Hematopoietic multipotent progenitor cell treated with erythropoietin and hydrocortisone succinate and interleukin-3 and kit ligand, for 17 days (in vitro differentiated cells): Measurements from ENCODE around the gene FCRLB.
"Not testable (repeated sequence)": the region's sequence is repeated elsewhere in the genome, so short reads cannot be mapped to it uniquely, and the experiment has no call there.

Experiments used
- DNase-seq: peaks from one replicate; pipeline ENCODE4 v3.0.0-alpha.2; 2015; ENCODE audit warnings: low spot score

The FCRLB gene, protein sequence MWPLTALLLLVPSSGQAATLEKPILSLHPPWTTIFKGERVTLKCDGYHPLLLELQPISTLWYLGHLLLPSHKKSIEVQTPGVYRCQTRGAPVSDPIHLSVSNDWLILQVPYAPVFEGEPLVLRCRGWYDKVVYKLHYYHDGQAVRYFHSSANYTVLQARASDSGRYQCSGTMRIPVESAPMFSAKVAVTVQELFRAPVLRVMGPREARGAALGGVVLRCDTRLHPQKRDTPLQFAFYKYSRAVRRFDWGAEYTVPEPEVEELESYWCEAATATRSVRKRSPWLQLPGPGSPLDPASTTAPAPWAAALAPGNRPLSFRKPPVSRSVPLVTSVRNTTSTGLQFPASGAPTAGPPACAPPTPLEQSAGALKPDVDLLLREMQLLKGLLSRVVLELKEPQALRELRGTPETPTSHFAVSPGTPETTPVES

DNA sequence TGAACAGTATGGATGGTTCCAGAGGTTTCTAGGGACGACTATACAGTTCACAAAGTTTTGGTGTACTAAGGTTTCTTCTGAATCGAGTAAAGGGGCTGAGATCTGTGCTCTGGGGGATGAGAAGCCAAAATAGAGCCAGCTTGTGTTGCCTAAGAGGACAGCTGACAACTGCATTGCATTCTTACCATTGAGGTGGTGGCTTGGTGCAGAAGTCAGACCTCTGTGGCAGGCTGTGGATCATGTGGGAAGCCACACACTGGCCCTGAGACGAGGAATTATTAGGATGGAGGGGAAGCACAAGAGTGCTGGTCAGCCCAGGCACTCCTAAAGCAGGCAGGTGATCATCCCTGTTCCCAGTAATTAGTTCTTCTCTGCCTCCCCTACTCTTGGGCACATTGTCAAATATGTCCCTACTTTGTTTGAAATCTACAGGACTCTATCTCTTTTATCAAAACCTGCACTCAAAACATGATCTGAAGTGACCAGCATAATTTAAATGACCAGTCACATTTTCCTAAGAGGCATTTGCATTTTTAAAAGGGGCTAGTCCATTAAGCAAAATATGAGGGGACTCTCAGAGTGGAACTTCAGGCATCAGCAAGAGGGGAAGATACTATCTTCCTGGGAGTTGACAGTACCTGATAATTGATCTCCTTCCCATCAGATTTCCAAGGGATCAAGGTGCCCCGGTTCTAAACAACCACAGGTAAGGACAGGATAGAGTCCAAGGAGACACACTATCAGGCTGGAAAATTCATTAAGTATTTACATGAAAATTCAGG, at the start of gene FCRLB:
Gene FCRLB (plus strand): TSS at position 589 of the 782 bp plus-strand sequence. CDS start 1,129 bp downstream, outside the sequence.
- no peak for DNase-seq

DNA sequence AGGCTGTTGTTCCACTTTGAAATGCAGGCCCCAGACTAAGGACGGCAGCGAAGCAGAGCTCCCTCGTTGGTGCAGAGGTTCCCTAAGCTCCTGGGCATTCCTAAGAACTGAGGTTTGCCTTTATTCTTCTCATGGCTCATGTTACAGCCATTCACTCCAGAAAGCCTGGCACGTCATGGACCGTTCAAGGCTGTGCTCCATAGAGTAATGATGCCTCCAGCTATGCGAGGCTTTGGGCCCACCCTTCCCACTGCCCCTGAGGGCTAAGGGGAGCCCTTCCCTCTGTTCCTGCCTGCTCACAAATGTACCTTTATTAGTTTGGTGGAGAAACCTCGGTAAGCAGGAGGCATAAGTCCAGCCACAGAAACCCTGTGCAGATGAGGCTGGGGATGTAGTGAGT, 47.9 kb upstream of the FCRLB start:
- DNase-seq, result not testable (repeated sequence)

DNA sequence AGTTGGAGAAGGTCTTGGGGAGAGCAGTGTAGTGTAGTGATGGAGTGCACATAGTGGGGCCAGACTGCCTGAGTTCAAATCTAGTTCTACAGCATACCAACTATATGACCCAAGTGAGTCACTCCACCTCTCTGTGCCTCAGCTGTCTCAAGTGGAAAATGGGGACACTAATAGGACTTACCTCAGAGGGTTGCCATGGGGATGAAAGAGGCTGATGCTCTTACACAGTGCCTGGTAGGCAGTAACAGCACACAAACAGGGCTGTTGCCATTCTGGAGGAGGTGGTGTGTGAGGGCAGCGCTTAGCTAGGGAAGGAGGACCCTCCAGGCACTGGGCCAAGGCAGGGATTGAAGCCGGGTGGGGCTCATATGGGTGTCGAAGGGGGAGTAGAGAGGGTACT, 46.9 kb upstream of the FCRLB start:
- not testable (repeated sequence) for DNase-seq

DNA sequence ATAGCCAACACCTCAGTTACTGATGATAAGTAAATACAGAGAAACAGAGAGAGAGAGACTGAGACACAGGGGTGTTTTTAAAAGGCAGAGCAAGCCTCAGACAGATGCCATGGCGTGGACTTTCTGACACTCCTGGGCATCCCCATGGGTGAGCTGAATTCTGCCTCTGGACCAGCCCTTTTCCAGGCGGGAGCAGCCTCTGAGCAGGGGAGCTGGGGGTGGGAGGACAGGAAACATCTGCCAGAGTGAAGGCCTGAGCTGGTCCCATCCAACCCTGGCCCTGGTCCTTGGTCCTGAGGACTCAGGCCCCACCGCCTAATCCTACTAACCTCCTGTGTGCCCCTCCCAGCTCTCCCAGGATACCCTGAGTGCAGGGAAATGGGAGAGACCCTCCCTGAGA, 46.4 kb upstream of the FCRLB start:
- DNase-seq, result not testable (repeated sequence)

DNA sequence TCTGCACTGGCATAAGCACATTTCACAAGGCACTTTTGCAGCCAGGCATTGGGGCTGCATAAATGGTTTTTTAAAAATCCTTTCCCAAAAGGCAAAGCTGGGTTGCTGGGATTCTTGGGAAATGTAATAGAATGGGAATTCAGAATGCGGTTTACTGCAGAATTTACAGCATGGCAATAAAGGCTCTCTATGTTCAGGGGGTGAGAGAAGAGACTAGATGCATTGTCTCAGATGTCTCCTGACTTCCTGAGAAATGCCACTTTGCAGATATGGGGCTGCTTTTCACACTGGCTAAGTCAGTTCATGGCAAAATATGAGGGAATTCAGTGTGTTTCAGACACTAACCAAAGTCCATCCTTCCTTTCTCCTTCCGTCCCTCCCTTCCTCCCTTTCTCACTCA, 44.9 kb upstream of the FCRLB start:
- DNase-seq, result no peak

DNA sequence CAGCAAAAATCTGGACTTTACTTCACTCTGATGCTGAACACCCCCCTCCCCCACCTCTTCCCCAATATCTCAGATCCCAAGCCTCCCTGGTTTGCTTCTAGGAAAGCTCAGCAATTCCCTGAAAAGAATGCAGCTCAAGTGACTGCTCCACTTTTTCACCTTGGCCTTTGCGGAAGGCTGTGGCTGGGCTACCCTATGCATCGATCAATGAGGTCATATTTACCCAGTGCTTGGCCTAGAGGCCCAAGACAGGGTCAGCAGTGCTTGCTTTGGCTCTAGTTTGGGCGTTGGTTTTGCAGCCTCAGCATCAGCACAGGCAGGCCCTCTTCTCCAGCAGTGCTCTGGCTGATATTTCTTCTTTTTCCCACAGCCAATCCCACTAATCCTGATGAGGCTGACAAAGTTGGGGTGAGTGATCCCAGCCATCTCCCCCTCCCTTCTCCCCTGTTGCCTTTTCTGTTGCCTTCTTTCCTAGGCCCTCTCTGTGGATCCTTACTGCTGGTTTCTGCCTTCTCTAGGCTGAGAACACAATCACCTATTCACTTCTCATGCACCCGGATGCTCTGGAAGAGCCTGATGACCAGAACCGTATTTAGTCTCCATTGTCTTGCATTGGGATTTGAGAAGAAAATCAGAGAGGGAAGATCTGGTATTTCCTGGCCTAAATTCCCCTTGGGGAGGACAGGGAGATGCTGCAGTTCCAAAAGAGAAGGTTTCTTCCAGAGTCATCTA, 44.2 kb upstream of the FCRLB start:
- DNase-seq, result no peak

DNA sequence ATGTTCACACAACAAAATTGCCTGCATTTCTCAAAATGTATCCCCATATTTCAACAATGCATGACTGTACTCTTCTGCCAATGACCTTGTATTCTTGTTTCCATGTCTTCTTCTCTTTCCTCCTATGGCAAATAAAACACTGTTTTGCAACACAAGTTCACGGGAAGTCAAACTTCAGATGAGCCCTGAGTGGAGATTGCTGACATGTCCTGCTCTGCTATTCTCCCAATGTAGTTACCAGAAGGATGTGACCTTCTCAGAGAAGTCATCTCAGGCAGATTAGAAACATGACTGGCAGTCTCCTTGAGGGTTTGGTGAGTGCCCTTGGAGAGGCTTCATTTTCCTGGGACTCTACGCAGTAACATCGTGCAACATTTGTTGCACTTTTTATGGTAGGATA, 42.8 kb upstream of the FCRLB start:
- no peak for DNase-seq

DNA sequence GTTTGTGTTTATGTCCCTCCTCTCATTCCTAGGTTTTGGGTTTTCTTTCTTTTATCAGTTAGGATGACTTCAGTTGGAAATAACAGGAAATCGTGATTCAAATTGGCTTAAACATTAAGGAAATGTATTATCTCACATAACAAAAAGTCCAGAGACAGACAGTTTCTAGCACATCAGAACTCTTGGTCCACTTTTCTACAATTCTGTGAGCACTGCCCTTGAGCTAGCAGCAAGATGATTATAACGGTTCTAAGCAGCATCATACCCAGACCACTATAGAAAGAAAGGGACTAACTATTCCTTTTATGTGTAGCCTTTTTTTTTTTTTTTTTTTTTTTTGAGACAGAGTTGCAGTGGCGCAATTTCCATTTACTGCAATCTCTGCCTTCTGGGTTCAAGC, 39.5 kb upstream of the FCRLB start:
- no peak for DNase-seq

DNA sequence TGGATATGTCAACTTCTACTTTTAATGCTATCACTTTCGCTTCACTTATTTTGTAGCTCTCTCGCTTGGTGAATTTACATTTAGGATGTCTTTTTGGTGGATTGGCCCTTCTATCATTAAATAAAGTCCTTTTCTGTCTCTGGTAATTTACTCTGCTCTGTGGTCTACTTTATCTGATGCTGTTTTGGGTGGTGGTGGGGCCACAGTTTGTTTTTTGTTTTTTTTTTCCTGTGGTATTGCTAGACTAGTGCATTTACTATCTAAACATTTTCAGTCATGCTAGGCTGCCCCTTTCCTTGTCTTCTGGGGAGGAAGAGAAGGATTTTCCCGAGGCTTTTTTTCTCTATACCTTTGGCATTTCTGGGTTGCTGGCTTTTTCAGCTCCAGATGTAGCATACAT, 32.4 kb upstream of the FCRLB start:
- no peak for DNase-seq

DNA sequence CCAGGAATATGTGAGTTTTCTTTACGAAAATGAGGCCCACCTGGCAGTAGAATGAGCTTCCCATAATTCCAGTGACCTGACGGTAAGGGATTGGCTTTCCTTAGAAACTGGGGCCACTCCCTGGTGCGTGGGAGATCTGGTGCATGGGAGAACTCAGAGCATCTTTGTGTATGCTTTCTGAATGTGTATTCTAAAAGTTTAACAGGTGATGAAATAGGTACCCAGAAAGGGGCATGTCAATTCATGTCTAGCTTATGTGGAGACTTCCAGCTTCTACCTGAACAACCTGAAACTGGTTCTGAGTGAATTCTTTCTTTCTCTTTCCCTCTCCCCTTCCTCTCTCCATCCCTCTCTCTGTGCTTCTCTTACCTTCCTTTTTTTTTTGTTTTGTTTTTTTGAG, 29.5 kb upstream of the FCRLB start:
- no peak for DNase-seq

DNA sequence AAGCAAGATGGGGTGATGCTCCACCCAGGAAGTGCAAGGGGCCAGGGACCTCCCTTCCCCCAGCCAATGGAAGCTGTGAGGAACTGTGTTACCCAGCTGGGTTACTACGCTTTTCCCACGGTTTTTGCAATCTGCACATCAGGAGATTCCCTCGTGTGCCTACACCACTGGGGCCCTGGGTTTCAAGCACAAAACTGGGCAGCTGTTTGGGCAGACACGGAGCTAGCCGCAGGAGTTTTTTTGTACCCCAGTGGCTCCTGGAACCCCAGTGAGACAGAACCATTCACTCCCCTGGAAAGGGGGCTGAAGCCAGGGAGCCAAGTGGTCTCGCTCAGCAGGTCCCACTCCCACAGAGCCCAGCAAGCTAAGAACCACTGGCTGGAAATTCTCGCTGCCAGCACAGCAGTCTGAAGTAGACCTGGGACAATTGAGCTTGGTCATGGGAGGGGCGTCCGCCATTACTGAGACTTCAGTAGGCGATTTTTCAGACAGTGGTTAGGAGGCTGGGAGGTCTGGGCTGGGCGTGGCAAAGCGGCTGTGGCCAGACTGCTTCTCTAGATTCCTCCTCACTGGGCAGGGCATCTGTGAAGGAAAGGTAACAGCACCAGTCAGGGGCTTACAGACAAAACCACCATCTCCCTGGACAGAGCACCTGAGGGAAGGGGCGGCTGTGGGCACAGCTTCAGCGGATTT, 28.2 kb upstream of the FCRLB start:
- DNase-seq, result not testable (repeated sequence)

DNA sequence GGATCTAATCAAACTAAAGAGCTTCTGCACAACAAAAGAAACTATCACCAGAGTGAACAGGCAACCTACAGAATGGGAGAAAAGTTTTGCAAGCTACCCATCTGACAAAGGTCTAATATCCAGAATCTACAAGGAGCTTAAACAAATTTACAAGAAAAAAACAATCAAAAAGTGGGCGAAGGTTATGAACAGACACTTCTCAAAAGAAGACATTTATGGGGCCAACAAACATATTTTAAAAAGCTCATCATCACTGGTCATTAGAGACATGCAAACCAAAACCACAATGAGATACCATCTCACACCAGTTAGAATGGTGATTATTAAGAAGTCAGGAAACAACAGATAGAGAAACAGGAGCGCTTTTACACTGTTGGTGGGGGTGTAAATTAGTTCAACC, 23.0 kb upstream of the FCRLB start:
- DNase-seq, result not testable (repeated sequence)

DNA sequence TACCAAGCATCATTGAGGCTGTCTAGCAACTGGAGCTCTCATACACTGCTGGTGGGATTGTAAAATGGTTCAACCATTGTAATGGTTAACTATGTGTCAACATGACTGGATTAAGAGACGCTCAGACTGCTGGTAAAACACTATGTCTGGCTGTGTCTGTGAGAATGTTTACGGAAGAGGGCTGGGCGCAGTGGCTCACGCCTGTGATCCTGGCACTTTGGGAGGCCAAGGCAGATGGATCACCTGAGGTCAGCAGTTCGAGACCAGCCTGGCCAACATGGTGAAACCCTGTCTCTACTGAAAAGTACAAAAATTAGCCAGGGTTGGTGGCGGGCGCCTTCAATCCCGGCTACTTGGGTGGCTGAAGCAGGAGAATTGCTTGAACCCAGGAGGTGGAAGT, 19.1 kb upstream of the FCRLB start:
- DNase-seq, result no peak

DNA sequence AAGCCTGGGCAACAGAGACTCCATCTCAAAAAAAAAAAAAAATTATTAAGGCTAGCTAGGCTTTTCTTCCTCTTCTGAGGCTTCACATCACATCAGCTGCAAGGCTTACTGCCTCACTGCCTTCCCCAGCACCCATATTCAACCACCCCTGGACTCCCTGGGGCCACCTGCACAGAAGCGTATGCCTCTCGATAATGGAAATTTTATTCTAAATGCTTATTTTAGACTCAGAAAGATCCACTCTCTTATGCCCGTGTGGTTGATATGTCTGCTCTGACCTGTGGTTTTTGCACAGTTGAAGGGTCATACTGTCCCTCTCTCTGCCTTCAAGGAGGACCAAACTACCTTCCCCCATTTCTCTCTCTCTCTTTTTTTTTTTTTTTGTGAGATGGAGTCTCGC, 15.8 kb upstream of the FCRLB start:
- DNase-seq, result no peak

DNA sequence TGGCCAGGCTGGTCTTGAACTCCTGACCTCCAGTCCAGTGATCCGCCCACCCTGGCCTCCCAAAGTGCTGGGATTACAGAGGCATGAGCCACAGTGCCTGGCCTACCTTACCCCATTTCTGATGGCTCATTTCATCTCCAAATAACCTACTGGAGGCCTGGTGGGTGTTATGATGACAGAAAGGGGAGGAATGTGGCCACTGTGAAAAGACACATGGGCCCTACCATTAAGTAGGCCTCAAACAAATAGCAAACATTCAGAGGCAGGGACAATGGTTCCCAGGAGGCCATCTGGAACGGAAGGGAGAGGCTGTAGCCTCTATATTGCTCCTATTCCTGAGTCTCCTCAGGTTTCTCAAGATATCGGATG, 15.2 kb upstream of the FCRLB start:
- no peak for DNase-seq

DNA sequence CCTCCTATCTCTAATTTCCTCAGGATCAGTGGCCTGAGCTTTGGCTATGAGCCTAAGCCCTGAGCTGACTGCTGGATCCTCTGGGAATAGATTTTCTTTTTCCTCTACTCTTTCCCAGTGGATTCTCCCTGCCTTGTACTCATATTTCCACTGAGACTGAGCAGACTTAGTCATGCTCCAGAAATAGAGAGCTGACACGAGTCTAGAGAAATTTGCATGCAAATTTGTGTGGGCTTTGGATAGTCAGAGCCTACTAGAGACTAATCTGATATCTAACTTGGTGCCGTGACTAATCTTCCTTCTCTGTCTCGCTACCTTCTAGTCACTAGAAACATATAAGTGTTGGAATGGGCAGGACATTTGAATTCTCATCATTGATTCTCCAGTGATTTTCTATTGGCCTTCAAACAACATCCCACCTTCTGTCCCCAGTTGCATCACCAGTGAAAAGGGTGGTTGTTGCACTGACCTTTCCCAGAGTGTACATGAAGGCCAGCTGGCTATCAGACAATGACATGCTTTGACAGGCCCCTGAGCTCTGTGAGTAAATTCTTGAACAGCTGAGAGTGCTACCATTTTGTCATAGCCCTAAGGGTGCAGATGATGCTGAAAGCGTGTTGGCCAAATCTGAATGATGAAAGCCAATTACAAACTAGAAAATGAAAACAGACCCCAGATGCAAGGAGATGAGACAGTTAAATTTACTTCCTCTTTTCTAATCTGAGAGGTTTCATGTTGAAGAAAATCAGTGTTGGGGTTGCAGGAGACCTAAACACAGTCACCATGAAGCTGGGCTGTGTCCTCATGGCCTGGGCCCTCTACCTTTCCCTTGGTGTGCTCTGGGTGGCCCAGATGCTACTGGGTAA, 14.6 kb upstream of the FCRLB start, which contains the start of gene FCRLA:
Gene FCRLA (plus strand): TSS at position 748 of the 866 bp plus-strand sequence. CDS start 36 bp downstream, at position 784.
- no peak for DNase-seq

DNA sequence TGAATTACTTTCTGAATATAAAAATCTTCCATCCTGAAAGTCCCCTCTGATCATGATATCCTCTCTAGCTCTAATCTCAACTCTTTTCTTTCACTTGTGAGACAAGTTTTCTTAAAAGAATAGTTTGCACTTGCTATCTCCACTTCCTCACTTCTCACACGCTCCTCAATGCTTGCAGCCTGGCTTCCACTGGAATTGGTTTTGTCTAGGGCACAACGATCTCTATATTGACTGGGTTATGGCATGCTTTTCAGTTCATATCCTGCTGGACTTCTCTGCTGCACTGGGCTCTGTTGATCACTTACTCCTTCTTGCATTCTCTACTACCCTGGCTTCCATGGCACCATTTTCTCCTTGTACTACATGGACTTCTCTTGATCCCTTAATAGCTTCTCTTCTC, 13.8 kb upstream of the FCRLB start:
- no peak for DNase-seq

DNA sequence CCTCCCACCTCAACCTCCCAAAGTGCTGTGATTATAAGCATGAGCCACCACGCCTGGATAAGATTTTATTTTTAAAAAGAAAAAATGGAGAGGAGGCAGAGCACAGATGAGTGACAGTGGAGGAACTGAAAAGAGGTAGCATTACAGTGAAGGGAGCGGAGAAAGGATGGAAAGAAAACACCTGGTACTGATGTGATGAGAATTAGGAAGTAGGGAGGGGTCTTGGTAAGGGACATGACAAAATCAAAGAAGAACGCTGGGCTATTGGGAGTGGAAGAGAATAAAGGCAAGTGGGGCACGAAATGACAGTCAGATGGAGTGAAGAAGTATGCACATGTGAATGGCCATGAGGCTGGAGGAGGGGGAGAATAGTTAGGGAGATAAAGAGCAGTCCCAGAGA, 12.0 kb upstream of the FCRLB start:
- no peak for DNase-seq

DNA sequence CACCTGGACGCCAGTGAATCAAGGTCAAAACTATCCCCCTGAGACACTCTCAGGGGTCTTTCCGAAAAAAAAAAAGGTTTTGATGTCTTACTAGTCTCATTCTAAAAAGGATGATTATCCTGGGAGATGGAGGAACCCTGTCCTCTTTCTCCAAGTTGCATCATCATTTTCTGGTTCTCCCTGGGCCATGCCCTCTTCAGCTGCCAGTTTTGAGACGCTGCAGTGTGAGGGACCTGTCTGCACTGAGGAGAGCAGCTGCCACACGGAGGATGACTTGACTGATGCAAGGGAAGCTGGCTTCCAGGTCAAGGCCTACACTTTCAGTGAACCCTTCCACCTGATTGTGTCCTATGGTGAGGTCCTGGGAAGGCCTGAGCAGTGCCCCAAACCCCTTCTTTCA, 10.8 kb upstream of the FCRLB start:
- DNase-seq, result no peak

DNA sequence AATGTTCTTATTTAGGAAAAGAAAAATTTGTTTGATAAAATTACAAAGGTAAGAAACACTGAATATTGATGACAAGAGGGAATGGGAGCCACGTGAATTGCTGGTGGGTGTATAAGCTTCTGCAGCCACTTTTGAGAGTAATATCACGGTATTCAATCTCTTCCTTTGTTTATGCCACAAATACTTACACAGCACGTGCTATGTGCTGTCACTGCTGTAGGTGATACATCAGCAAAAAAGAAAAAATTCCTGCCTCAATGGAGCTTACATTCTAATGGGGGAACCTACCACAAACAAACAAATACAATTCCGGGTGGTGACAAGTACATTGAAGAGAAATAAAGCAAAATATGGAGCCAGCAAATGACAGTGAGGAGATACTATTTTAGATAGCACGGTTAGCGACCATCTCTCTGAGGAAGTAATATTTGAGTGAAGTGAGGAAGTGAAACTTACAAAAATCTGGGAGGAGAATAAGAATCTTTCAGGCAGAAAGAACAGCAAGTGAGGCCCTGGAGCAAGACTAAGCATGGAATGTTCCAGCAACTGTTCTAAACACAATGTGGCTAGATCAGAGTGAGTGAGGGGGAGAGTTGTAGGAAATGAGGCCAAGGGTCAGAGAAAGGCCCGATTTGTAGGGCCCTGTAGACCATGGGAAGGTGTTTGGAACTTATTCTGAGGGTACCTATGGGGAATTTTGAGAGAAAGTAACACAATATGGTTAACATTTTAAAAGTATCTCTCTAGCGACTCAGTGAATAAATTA, 2.6 kb upstream of the FCRLB start:
- DNase-seq, result no peak

DNA sequence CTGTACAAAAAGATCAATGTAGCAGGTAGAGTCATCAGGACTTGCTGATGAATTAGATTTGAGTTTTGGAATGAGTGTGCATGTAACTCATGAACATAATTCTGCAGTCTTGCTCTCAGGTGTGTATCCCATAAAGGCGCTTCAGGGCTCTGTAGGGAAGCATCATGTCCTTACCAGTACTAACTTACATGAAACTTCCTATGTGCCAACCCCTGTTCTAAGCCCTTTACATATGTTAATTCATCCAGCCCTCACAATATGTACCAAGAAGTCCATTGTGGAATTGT, 2.1 kb upstream of the FCRLB start:
- no peak for DNase-seq
